Renal cortex interstitium (tissue), 11 donors: ENCODE data around the gene MAD1L1. TPM values are rescaled to one million over a fixed set of nuclear protein-coding genes. Genes with fewer than 3 reads are reported as not detected.
"Not testable (repeated sequence)": the region's sequence is repeated elsewhere in the genome, so short reads cannot be mapped to it uniquely, and the experiment has no call there.

Source experiments
- DNase-seq, 11 donors: peaks; one replicate each; pipeline ENCODE4 v3.0.0-alpha.2; 2013; ENCODE audit warnings: low read depth in 9 of 11, low spot score in 4 of 11; ENCODE audit errors: extremely low read depth in 1 of 11
- polyA plus RNA-seq, 3 donors: library from polyadenylated mRNA; unstranded; fragments of 120-200 nt; gene quantifications; one replicate each; pipeline ENCODE4 v1.2.1, GENCODE V29; 2013; ENCODE audit not compliant: insufficient read length in 3 of 3

MAD1L1 gene
- polyA plus RNA-seq, 3 donors: 22.6 to 28.2 (median 26.3) TPM

GRCh38 chr7:1892011-1892965 is 340.5 kb downstream of the MAD1L1 start:
- DNase-seq: no peak

- no peak for DNase-seq
Observed at GRCh38 chr7:1890289-1891235, 342.2 kb downstream of the MAD1L1 start.

- no peak for DNase-seq
Observed at GRCh38 chr7:1889556-1890181, 343.1 kb downstream of the MAD1L1 start.

GRCh38 chr7:1889091-1889490 is 343.7 kb downstream of the MAD1L1 start:
- no peak for DNase-seq

- DNase-seq: no peak
Observed at GRCh38 chr7:1888425-1888824, 344.3 kb downstream of the MAD1L1 start.

GRCh38 chr7:1887251-1887650 is 345.5 kb downstream of the MAD1L1 start:
- DNase-seq: no peak

GRCh38 chr7:1886361-1887064 is 346.2 kb downstream of the MAD1L1 start:
- DNase-seq: no peak

- no peak for DNase-seq
Observed at GRCh38 chr7:1885465-1886226, 347.1 kb downstream of the MAD1L1 start.

- DNase-seq: no peak
Observed at GRCh38 chr7:1884583-1885350, 348.0 kb downstream of the MAD1L1 start.

- no peak for DNase-seq
Observed at GRCh38 chr7:1883834-1884582, 348.7 kb downstream of the MAD1L1 start.

GRCh38 chr7:1883031-1883761 is 349.5 kb downstream of the MAD1L1 start:
- DNase-seq: no peak

GRCh38 chr7:1882451-1882850 is 350.3 kb downstream of the MAD1L1 start:
- DNase-seq: no peak

GRCh38 chr7:1881946-1882345 is 350.8 kb downstream of the MAD1L1 start:
- DNase-seq: no peak

- DNase-seq: not testable (repeated sequence)
Observed at GRCh38 chr7:1876641-1877040, 356.1 kb downstream of the MAD1L1 start.

- DNase-seq: not testable (repeated sequence)
Observed at GRCh38 chr7:1875392-1876199, 357.1 kb downstream of the MAD1L1 start.
